COR-L47 (cell line): ENCODE results near the gene ZNF526.
"Not testable (repeated sequence)": the region's sequence is repeated elsewhere in the genome, so short reads cannot be mapped to it uniquely, and the experiment has no call there.

Experiments used
- DNase-seq: peaks from one replicate; lab custom pipeline; 2025; lab: John Stamatoyannopoulos, UW

The ZNF526 gene

GRCh38 chr19:42266105-42266504, 46.0 kb downstream of the ZNF526 start:
- not testable (repeated sequence) for DNase-seq

- not testable (repeated sequence) for DNase-seq
Measured at GRCh38 chr19:42266928-42267603, 47.0 kb downstream of the ZNF526 start.

GRCh38 chr19:42267644-42268141, 47.6 kb downstream of the ZNF526 start:
- no peak for DNase-seq

- peak; percentile 100 for DNase-seq
Measured at GRCh38 chr19:42268142-42268703, 48.1 kb downstream of the ZNF526 start.

- peak; percentile 100 for DNase-seq
Measured at GRCh38 chr19:42268704-42269477, 48.8 kb downstream of the ZNF526 start, which contains the start of gene CIC. Gene CIC (plus strand): TSS chr19:42269252. CDS start chr19:42271784, 2,532 bp downstream.

- no peak for DNase-seq
Measured at GRCh38 chr19:42269478-42270345, 49.6 kb downstream of the ZNF526 start.

- DNase-seq: peak; percentile 54
Measured at GRCh38 chr19:42270346-42271044, 50.4 kb downstream of the ZNF526 start.

- no peak for DNase-seq
Measured at GRCh38 chr19:42271045-42271419, 50.9 kb downstream of the ZNF526 start.

- DNase-seq: no peak
Measured at GRCh38 chr19:42271861-42272534, 51.9 kb downstream of the ZNF526 start.

GRCh38 chr19:42272535-42272897, 52.4 kb downstream of the ZNF526 start:
- DNase-seq: no peak

- no peak for DNase-seq
Measured at GRCh38 chr19:42272989-42273406, 52.9 kb downstream of the ZNF526 start.

- no peak for DNase-seq
Measured at GRCh38 chr19:42273407-42274064, 53.4 kb downstream of the ZNF526 start.

GRCh38 chr19:42274065-42274682, 54.1 kb downstream of the ZNF526 start:
- DNase-seq: no peak

GRCh38 chr19:42275103-42275502, 55.0 kb downstream of the ZNF526 start:
- DNase-seq: no peak

GRCh38 chr19:42275517-42275916, 55.4 kb downstream of the ZNF526 start:
- DNase-seq: no peak

GRCh38 chr19:42276284-42276683, 56.2 kb downstream of the ZNF526 start:
- DNase-seq: no peak

GRCh38 chr19:42276821-42277220, 56.7 kb downstream of the ZNF526 start:
- no peak for DNase-seq
